Measurements from ENCODE around the gene ZNF415.
"Not testable (repeated sequence)": the region's sequence is repeated elsewhere in the genome, so short reads cannot be mapped to it uniquely, and the experiment has no call there.

Gene ZNF415

DNA sequence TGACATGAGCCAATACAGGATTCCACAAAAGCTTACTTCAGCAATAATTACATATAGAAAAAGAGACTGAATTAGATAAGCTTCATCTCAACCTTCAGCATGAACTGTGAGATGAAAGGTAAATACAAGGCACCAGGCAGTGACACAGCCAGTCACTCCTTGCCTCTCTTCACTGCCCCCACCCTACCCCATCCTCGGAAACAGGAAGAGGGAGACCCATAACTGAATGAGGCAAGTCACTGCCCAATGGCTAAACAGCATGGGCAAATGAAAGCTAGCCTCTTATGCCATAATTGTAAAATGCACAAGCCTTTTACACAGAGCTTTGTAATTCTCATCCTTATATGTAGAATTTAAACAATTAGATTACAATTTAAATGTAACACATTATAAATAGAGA, 31.2 kb downstream of the ZNF415 start:
- Histone ChIP-seq H3K36me3 (ENCODE audit: control insufficient read depth in 2 of 2, insufficient read depth in 1 of 2, low read length in 2 of 2) (peaks cover 0 to 20% of the 10 kb centered on the region in 2 experiments; a peak in 2 of 3 replicates), H3K27ac (ENCODE audit: extremely low read depth, low read depth, low read length) (no peak overlapping the region), H3K4me1 (ENCODE audit: control insufficient read depth, insufficient read depth, low read length) (no peaks in the 10 kb centered on the region), H3K9me3 (ENCODE audit: control insufficient read depth, insufficient read depth, low read depth, low read length) (no peaks in the 10 kb centered on the region; the same call in 1 of the 2 replicates), H3K4me3 (ENCODE audit: low read depth, low read length) (no peak overlapping the region)
- POLR2A ChIA-PET, result no interaction called here
- TF ChIP-seq ZNF521 (tag by site-specific recombination; IDR thresholded peaks at IDR 0.05) (no peak), OVOL3 (tag by site-specific recombination; IDR thresholded peaks at IDR 0.05) (no peak), ZNF768 (tag by site-specific recombination; IDR thresholded peaks at IDR 0.05) (no peak), ZNF624 (tag by site-specific recombination; IDR thresholded peaks at IDR 0.05) (no peak), GLIS2 (tag by site-specific recombination; IDR thresholded peaks at IDR 0.05) (no peak), ZNF146 (tag by site-specific recombination; IDR thresholded peaks at IDR 0.05) (no peak), ZNF175 (tag by site-specific recombination; IDR thresholded peaks at IDR 0.05) (no peak), ZNF350 (tag by site-specific recombination; IDR thresholded peaks at IDR 0.05) (no peak), ZNF391 (tag by site-specific recombination; IDR thresholded peaks at IDR 0.05; ENCODE audit: borderline replicate concordance, low read depth) (no peak), ZBTB8A (tag by site-specific recombination; IDR thresholded peaks at IDR 0.05) (no peak), ZNF114 (tag by site-specific recombination; IDR thresholded peaks at IDR 0.05) (no peak), OSR2 (tag by site-specific recombination; IDR thresholded peaks at IDR 0.05) (no peak), ZNF777 (tag by site-specific recombination; IDR thresholded peaks at IDR 0.05; ENCODE audit: borderline replicate concordance) (no peak), ZNF23 (tag by site-specific recombination; IDR thresholded peaks at IDR 0.05; ENCODE audit: borderline replicate concordance) (no peak), TSHZ1 (tag by site-specific recombination; IDR thresholded peaks at IDR 0.05; ENCODE audit: borderline replicate concordance) (no peak), SETDB1 (IDR thresholded peaks at IDR 0.05; ENCODE audit: insufficient read length, low read length) (no peak), ZNF202 (tag by site-specific recombination; IDR thresholded peaks at IDR 0.05; ENCODE audit: borderline replicate concordance) (no peak)
- TF ChIP-seq, protein P1, sequence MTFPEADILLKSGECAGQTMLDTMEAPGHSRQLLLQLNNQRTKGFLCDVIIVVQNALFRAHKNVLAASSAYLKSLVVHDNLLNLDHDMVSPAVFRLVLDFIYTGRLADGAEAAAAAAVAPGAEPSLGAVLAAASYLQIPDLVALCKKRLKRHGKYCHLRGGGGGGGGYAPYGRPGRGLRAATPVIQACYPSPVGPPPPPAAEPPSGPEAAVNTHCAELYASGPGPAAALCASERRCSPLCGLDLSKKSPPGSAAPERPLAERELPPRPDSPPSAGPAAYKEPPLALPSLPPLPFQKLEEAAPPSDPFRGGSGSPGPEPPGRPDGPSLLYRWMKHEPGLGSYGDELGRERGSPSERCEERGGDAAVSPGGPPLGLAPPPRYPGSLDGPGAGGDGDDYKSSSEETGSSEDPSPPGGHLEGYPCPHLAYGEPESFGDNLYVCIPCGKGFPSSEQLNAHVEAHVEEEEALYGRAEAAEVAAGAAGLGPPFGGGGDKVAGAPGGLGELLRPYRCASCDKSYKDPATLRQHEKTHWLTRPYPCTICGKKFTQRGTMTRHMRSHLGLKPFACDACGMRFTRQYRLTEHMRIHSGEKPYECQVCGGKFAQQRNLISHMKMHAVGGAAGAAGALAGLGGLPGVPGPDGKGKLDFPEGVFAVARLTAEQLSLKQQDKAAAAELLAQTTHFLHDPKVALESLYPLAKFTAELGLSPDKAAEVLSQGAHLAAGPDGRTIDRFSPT (tag by site-specific recombination; IDR thresholded peaks at IDR 0.05), result no peak
- CTCF ChIA-PET, result interaction anchor here (0.6 to 0.7 kb wide), 2 partner anchors 81 to 1987 kb away, joined by 3 read pairs; no protein-coding TSS in a partner anchor

DNA sequence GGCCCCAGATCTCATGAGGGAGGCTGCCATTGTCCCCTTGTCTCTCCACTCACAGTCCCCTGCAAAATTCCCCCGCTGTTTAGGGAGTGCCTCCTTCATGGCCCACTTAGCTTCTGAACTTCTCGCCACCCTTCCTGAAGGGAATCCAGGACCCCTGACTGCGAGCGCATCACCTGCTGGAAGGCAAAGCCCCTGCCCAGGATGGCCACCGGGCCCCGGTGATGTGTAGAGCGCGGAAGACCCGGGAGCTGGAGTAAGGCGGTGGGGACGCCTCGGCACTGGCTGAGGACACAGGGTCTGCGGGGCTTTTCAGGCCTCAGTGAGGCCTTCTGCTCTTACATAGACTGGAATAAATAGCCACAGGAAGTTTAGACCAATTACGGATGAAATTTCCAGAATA, 34.1 kb downstream of the ZNF415 start:
- H3K36me3 ChIP-seq (ENCODE audit: control insufficient read depth in 2 of 2, insufficient read depth in 1 of 2, low read length in 2 of 2), result peaks cover 0 to 26% of the 10 kb centered on the region in 2 experiments; a peak in 2 of 3 replicates
- CTCF ChIA-PET, result interaction anchor here (0.6 kb wide), 1 partner anchor 10 kb away, joined by 3 read pairs; no protein-coding TSS in a partner anchor
- POLR2A ChIA-PET; H3K27ac ChIP-seq (ENCODE audit: extremely low read depth, low read depth, low read length); H3K9me3 ChIP-seq (ENCODE audit: control insufficient read depth, insufficient read depth, low read depth, low read length); H3K4me3 ChIP-seq (ENCODE audit: low read depth, low read length); H3K4me1 ChIP-seq (ENCODE audit: control insufficient read depth, insufficient read depth, low read length): not testable (repeated sequence)

GRCh38 chr19:53096982-53097690, 35.6 kb downstream of the ZNF415 start:
- H3K4me1 ChIP-seq (ENCODE audit: control insufficient read depth, insufficient read depth, low read length); H3K9me3 ChIP-seq (ENCODE audit: control insufficient read depth, insufficient read depth, low read depth, low read length); H3K4me3 ChIP-seq (ENCODE audit: low read depth, low read length); CTCF ChIA-PET; H3K27ac ChIP-seq (ENCODE audit: extremely low read depth, low read depth, low read length); POLR2A ChIA-PET: not testable (repeated sequence)
- peaks cover 0 to 32% of the 10 kb centered on the region in 2 experiments; a peak in 2 of 3 replicates for H3K36me3 ChIP-seq (ENCODE audit: control insufficient read depth in 2 of 2, insufficient read depth in 1 of 2, low read length in 2 of 2)

DNA sequence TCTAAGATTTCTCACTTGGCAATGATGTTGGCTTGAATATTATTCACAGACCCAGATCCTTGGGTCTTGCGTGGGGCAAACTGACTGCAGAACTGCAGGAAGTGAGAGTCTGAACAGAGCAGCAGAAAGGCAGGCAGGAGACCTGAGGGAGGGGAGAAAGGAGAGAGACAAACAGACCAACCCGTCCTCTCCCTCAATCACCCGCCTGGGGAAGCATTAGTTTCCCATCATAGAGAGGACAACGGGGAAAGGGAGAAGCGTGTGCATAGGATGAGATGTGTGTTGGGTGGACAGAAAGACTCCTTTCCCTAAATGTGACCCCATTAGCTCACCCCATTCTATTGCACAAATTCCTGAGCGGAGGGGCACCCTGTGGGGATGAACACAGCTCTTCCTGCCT, 36.1 kb downstream of the ZNF415 start:
- POLR2A ChIA-PET; H3K9me3 ChIP-seq (ENCODE audit: control insufficient read depth, insufficient read depth, low read depth, low read length); H3K27ac ChIP-seq (ENCODE audit: extremely low read depth, low read depth, low read length); H3K4me1 ChIP-seq (ENCODE audit: control insufficient read depth, insufficient read depth, low read length); H3K4me3 ChIP-seq (ENCODE audit: low read depth, low read length); CTCF ChIA-PET: not testable (repeated sequence)
- H3K36me3 ChIP-seq (ENCODE audit: control insufficient read depth in 2 of 2, insufficient read depth in 1 of 2, low read length in 2 of 2), result peaks cover 0 to 35% of the 10 kb centered on the region in 2 experiments; a peak in 2 of 3 replicates

Measured in HEK293 (cell line).